RWPE1 (cell line): ENCODE data around the gene FAM120C.
A peak's percentile ranks its signal among the peaks of the same experiment; 100 is the strongest.

Experiments used
- CTCF ChIA-PET: fragments of 350-600 bp; sonication (Branson Sonifier 250); formaldehyde crosslinking; extraction: SDS; loops from one replicate; lab custom pipeline; 2021; lab: Yijun Ruan, JAX
- POLR2A ChIA-PET: fragments of 400-600 bp; formaldehyde crosslinking; extraction: SDS; loops from one replicate; lab custom pipeline; 2020; ENCODE audit warnings: antibody characterized with exemption; ENCODE audit not compliant: low non-redundant PET; lab: Yijun Ruan, JAX
- DNase-seq: peaks from one replicate; pipeline ENCODE4 v3.0.0; 2012; ENCODE audit warnings: low spot score
- H3K27ac ChIP-seq: fragments of 450-650 bp; 2 replicates; pipeline ENCODE4 v1.5.1; 2017
- CTCF ChIP-seq: fragments of 450-650 bp; conservative IDR thresholded peaks from 2 replicates; pipeline ENCODE4 v1.5.1; 2017; ENCODE audit warnings: low read depth, mild to moderate bottlenecking

FAM120C gene

GRCh38 chrX:54029529-54030143, 153.4 kb downstream of the FAM120C start:
- DNase-seq: peak; percentile 16
- ChIA-PET POLR2A (no interaction called here), CTCF (no interaction called here)
- H3K27ac ChIP-seq: no peak overlapping the region
- no peak for TF ChIP-seq CTCF

GRCh38 chrX:54024350-54024749, 158.7 kb downstream of the FAM120C start:
- no peak overlapping the region for H3K27ac ChIP-seq
- ChIA-PET CTCF (no interaction called here), POLR2A (no interaction called here)
- TF ChIP-seq CTCF: no peak
- no peak for DNase-seq
